B cell (primary cell): ENCODE measurements around the gene MAPK9. TPM values are rescaled to one million over a fixed set of nuclear protein-coding genes. Genes with fewer than 3 reads are reported as not detected.

Experiments
- ATAC-seq: fragments of 200-7000 bp; cut with Tn5 transposase; one replicate; pipeline ENCODE4 v1.10.0; 2021; ENCODE audit warnings: low read depth, mild to moderate bottlenecking, moderate number of reproducible peaks, moderate library complexity
- CTCF ChIA-PET: fragments of 350-600 bp; sonication (Branson Sonifier 250); formaldehyde crosslinking; loops from one replicate; lab custom pipeline; 2021; ENCODE audit warnings: antibody characterized with exemption, inconsistent platforms; lab: Charles Lee
- POLR2A ChIA-PET: fragments of 350-600 bp; sonication (Branson Sonifier 250); formaldehyde crosslinking; loops from one replicate; lab custom pipeline; 2021; ENCODE audit warnings: antibody characterized with exemption; lab: Charles Lee
- DNase-seq: peaks from one replicate; pipeline ENCODE4 v3.0.0; 2013
- H2AFZ ChIP-seq: 2 replicates; pipeline ENCODE4 v1.6.1; 2012; ENCODE audit warnings: mild to moderate bottlenecking, low read depth, low read length; ENCODE audit not compliant: insufficient read depth, poor library complexity, severe bottlenecking
- H3K27ac ChIP-seq, 2 donors: 1 replicate in 1 of 2; 2 replicates in 1 of 2; pipeline ENCODE4 v1.5.1; 2012 to 2013; ENCODE audit warnings: low read length in 2 of 2, mild to moderate bottlenecking in 2 of 2, moderate library complexity in 1 of 2
- H3K27me3 ChIP-seq, 4 experiments: fragments of 200-600 bp in 1 of 4; sonication (generic) in 1 of 4; replicated peaks in 1 of 4; 1 replicate in 2 of 4; 2 replicates in 2 of 4; pipeline versions ENCODE4 v1.6.1 to v1.7.0; 2013 to 2016; ENCODE audit warnings: low read length in 3 of 4, mild to moderate bottlenecking in 2 of 4, mixed read lengths in 1 of 4, moderate library complexity in 1 of 4; ENCODE audit not compliant: insufficient read depth in 4 of 4, control insufficient read depth in 3 of 4; ENCODE audit errors: control extremely low read depth in 1 of 4
- H3K36me3 ChIP-seq, 2 experiments: replicated peaks in 1 of 2; 1 replicate in 1 of 2; 2 replicates in 1 of 2; pipeline versions ENCODE4 v1.6.1 to v1.7.1; 2013; ENCODE audit warnings: low read length in 1 of 2; ENCODE audit not compliant: insufficient read depth in 2 of 2, control insufficient read depth in 1 of 2; ENCODE audit errors: control extremely low read depth in 1 of 2, extremely low read depth in 1 of 2
- H3K4me1 ChIP-seq, 2 donors: fragments of 200-600 bp in 1 of 2; sonication (generic) in 1 of 2; 1 replicate in 1 of 2; 2 replicates in 1 of 2; pipeline versions ENCODE4 v1.5.1 to v1.6.1; 2013 to 2017; ENCODE audit warnings: low read length in 2 of 2; ENCODE audit not compliant: control insufficient read depth in 2 of 2, insufficient read depth in 2 of 2
- H3K4me2 ChIP-seq: replicated peaks from 2 replicates; pipeline ENCODE3; 2012; ENCODE audit warnings: mild to moderate bottlenecking, low read depth, low read length; ENCODE audit not compliant: poor library complexity, severe bottlenecking
- H3K4me3 ChIP-seq, 5 experiments: fragments of 200-600 bp in 1 of 5; sonication (generic) in 1 of 5; 1 replicate in 3 of 5; 2 replicates in 2 of 5; pipeline versions ENCODE4 v1.5.1 to v1.7.0; 2011 to 2016; ENCODE audit warnings: low read length in 4 of 5, mild to moderate bottlenecking in 4 of 5, low read depth in 2 of 5, control low read depth in 1 of 5, moderate library complexity in 1 of 5; ENCODE audit not compliant: insufficient read depth in 1 of 5; ENCODE audit errors: control extremely low read depth in 1 of 5, extremely low read depth in 1 of 5
- H3K79me2 ChIP-seq: fragments of 200-600 bp; sonication (generic); one replicate; pipeline ENCODE4 v1.6.0; 2016; ENCODE audit warnings: low read length; ENCODE audit not compliant: control insufficient read depth, insufficient read depth
- H3K9ac ChIP-seq: fragments of 200-600 bp; sonication (generic); 2 replicates; pipeline ENCODE4 v1.6.1; 2017; ENCODE audit warnings: mild to moderate bottlenecking, low read length, moderate library complexity
- H3K9me3 ChIP-seq, 3 donors: one replicate each; pipeline versions ENCODE4 v1.6.1 to v1.7.1; 2013; ENCODE audit warnings: low read length in 2 of 3; ENCODE audit not compliant: control insufficient read depth in 2 of 3, insufficient read depth in 1 of 3; ENCODE audit errors: control extremely low read depth in 1 of 3
- H4K20me1 ChIP-seq: 2 replicates; pipeline ENCODE4 v1.6.0; 2012; ENCODE audit warnings: mild to moderate bottlenecking, low read length; ENCODE audit not compliant: insufficient read depth, control insufficient read depth, poor library complexity, severe bottlenecking
- H3K27ac Mint-ChIP-seq: one replicate; pipeline ENCODE4 v1.8.0; 2021; ENCODE audit warnings: mixed read lengths
- H3K27me3 Mint-ChIP-seq: one replicate; pipeline ENCODE4 v1.8.0; 2021; ENCODE audit warnings: mixed read lengths
- H3K4me1 Mint-ChIP-seq: one replicate; pipeline ENCODE4 v1.8.0; 2021; ENCODE audit warnings: mixed read lengths
- H3K4me3 Mint-ChIP-seq: one replicate; pipeline ENCODE4 v1.8.0; 2021; ENCODE audit warnings: mixed read lengths
- H3K9me3 Mint-ChIP-seq: one replicate; pipeline ENCODE4 v1.8.0; 2022; ENCODE audit warnings: mixed read lengths; ENCODE audit not compliant: insufficient read depth
- CTCF ChIP-seq: fragments of 200-600 bp; IDR thresholded peaks from one replicate; pipeline ENCODE4 v1.8.0; 2022; ENCODE audit warnings: antibody characterized with exemption, mild to moderate bottlenecking
- EZH2 ChIP-seq: IDR thresholded peaks from 2 replicates; pipeline ENCODE4 v1.6.1; 2012; ENCODE audit warnings: borderline replicate concordance, low read depth, mild to moderate bottlenecking, moderate library complexity, low read length; ENCODE audit not compliant: insufficient read depth, poor library complexity, severe bottlenecking
- WGBS: methylation state at CpG from one replicate; pipeline ENCODE4 v1.1.5; 2013; ENCODE audit warnings: missing lambda C conversion rate; ENCODE audit not compliant: insufficient coverage; 5-methylcytosine and 5-hydroxymethylcytosine counted together
- intact Hi-C: fragments of 100-400 bp; cut with micrococcal nuclease; formaldehyde crosslinking; loops from one replicate; pipeline ENCODE4 v1.10.0; 2022
- polyA plus RNA-seq: library from polyadenylated mRNA; depleted of rRNA; stranded (reverse); fragments of >200 nt; gene quantifications from 2 replicates; pipeline ENCODE4 v1.2.3, GENCODE V29; 2012
- total RNA-seq, 2 donors: library from RNA; stranded (reverse); fragments of 120-200 nt in 1 of 2; gene quantifications; 1 replicate in 1 of 2; 2 replicates in 1 of 2; pipeline versions ENCODE4 v1.2.3 to v1.2.4, GENCODE V29; 2013 to 2022

The MAPK9 gene
- total and polyA plus RNA-seq, 2 donors (not counting 1 experiment from before 2014, with no cell fraction given): 19.7 to 40.4 TPM

DNA sequence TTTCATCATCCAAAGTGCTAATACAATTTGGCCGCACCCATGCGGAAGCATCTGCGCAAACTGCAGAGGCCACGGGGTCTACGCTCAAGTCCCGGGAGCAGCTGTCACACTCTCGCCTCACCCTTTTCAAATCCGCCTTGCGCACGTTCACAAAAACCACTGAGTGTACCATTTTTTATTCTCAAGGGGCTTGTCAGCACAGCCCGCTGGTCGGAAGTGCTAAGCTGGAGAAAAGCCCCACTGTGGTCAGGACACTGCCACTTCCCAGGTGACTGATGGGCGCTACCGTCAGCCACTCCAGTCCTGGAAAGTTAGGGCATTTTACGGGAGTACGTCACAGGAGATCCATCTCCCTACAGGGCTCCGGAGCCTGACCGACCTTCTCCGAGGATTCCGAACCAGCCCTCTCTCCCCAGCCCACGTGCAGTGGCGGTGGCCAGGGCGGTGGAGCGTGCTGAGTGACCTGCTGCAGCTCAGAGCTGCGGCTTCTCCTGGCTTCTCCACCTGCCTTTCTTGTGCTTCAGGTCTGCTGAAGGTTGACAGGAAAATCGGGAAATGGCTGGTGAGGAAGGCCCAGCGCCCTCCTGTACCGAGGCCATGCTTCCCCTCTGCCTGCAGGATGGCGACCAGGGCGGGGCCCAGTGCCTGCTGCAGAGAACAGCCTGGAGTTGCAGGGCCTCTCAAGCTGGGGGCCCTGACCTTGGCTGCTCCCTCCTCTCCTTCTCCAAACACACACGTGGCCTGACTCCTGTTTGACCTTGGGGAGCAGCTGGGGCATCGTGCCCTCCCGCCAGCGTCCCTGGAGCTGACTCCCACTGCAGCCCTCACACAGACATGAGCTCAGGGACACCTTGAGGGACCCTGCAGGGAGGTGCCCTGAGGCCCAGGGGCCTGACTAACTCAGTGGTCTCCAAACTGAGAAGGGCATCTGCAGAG, 97.2 kb downstream of the MAPK9 start:
- H3K27me3 ChIP-seq: peaks cover 0 to 4% (median 0%) of the 10 kb centered on the region in 4 experiments

More for the DNA sequence above, 97.2 kb downstream of the MAPK9 start:
- H3K4me2 ChIP-seq: no peak overlapping the region
- no peaks in the 10 kb centered on the region for H3K79me2 ChIP-seq
- no peak overlapping the region for H3K9ac ChIP-seq
- TF ChIP-seq CTCF: no peak
- no peak for TF ChIP-seq EZH2
- POLR2A ChIA-PET: no interaction called here
- Mint-ChIP-seq H3K4me3 (no peak overlapping the region), H3K27me3 (peaks cover 6% of the 10 kb centered on the region), H3K9me3 (peaks cover 1% of the 10 kb centered on the region), H3K4me1 (no peaks in the 10 kb centered on the region), H3K27ac (peak overlapping the region; percentile 20)
- no peaks in the 10 kb centered on the region for H3K36me3 ChIP-seq
- peaks cover 0 to 16% (median 0%) of the 10 kb centered on the region in 3 donors for H3K9me3 ChIP-seq
- H3K4me3 ChIP-seq: no peak overlapping the region
- no peak overlapping the region for H3K27ac ChIP-seq
- H2AFZ ChIP-seq: no peak overlapping the region
- no peak for DNase-seq
- H4K20me1 ChIP-seq: no peaks in the 10 kb centered on the region
- no peaks in the 10 kb centered on the region for H3K4me1 ChIP-seq
- WGBS: 90% methylated on average over 34 of the region's 34 CpGs
- no peak for ATAC-seq
- intact Hi-C loops: no loop called here
- CTCF ChIA-PET: interaction anchor here (1.3 kb wide), 1 partner anchor 15 kb away, joined by 3 read pairs; the partner anchor contains the start of gene RASGEF1C
